ENCODE results near the gene TMEM170B.

DNA sequence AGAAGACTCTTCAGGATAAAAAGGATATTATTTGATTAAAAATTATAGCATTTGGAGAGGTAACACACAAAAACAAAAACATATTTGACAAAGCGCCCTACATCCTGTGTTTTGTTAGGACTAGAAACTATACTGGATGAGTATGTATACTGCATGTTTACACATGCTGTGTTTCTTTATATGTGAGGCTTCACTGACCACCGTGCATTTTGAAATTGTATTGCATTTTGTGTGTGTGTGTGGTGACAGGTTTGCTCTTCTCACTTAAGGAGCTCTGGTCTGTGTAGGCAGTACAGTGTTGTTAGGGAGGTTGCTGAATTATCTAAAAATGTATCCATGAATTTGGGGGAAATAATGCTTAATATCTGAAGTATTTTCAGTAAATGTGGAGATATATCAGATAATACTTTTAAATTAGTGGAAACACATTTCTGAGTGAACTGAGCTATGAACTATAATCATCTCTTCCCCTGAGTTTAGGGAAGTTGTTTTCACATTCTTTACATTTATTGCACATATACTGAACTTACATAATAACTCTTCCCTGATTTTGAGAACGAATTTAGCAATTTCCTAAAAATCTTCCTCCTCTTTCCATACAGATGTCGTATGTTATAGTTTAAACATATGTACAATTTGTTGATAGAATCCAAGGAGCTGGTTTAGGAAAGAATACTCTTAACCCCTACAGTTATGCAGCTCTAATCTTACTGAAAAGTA is 43.3 kb downstream of the TMEM170B start:
- TF ChIP-seq, protein P1, sequence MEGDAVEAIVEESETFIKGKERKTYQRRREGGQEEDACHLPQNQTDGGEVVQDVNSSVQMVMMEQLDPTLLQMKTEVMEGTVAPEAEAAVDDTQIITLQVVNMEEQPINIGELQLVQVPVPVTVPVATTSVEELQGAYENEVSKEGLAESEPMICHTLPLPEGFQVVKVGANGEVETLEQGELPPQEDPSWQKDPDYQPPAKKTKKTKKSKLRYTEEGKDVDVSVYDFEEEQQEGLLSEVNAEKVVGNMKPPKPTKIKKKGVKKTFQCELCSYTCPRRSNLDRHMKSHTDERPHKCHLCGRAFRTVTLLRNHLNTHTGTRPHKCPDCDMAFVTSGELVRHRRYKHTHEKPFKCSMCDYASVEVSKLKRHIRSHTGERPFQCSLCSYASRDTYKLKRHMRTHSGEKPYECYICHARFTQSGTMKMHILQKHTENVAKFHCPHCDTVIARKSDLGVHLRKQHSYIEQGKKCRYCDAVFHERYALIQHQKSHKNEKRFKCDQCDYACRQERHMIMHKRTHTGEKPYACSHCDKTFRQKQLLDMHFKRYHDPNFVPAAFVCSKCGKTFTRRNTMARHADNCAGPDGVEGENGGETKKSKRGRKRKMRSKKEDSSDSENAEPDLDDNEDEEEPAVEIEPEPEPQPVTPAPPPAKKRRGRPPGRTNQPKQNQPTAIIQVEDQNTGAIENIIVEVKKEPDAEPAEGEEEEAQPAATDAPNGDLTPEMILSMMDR (conservative IDR thresholded peaks at IDR 0.05), result no peak
- no peak for TF ChIP-seq EZH2 (IDR thresholded peaks at IDR 0.05; ENCODE audit: low read depth)

All from PC-9 (cell line).